IMR-90 (cell line): ENCODE measurements around the gene SHROOM4. TPM values are rescaled to one million over a fixed set of nuclear protein-coding genes. Genes with fewer than 3 reads are reported as not detected.

Experiments
- ATAC-seq: fragments of 200-7000 bp; cut with Tn5 transposase; 2 replicates; pipeline ENCODE4 v1.9.1; 2020; ENCODE audit warnings: low read depth, mild to moderate bottlenecking, moderate library complexity
- BruUV-seq: library from RNA; stranded (reverse); fragments of 400-500 nt; replicated peaks from 2 replicates; lab custom pipeline; 2021; lab: Mats Ljungman, UMichigan
- CTCF ChIA-PET: fragments of 300-600 bp; formaldehyde crosslinking; extraction: SDS; loops from one replicate; lab custom pipeline; 2021; ENCODE audit warnings: antibody characterized with exemption; lab: Yijun Ruan, JAX
- POLR2A ChIA-PET: fragments of 300-600 bp; sonication (Branson Sonifier 250); formaldehyde crosslinking; loops from one replicate; lab custom pipeline; 2022; ENCODE audit warnings: antibody characterized with exemption; ENCODE audit not compliant: unreplicated experiment; lab: Charles Lee
- DNase-seq: peaks from one replicate; pipeline ENCODE4 v3.0.0; 2013
- H2AFZ ChIP-seq: replicated peaks from 2 replicates; pipeline ENCODE3; 2013; ENCODE audit warnings: low read length, mild to moderate bottlenecking; ENCODE audit not compliant: poor library complexity
- H2AK5ac ChIP-seq: 2 replicates; pipeline ENCODE4 v1.6.1; 2013; ENCODE audit warnings: low read depth, low read length, inconsistent platforms
- H2AK9ac ChIP-seq: replicated peaks from 2 replicates; pipeline ENCODE3; 2013; ENCODE audit warnings: mild to moderate bottlenecking, low read depth, low read length, moderate library complexity; ENCODE audit not compliant: poor library complexity
- H2BK120ac ChIP-seq: 2 replicates; pipeline ENCODE4 v1.6.1; 2013; ENCODE audit warnings: low read depth, low read length, inconsistent platforms
- H2BK15ac ChIP-seq: 3 replicates; pipeline ENCODE4 v1.6.1; 2013; ENCODE audit warnings: low read depth, low read length, inconsistent platforms
- H2BK20ac ChIP-seq: 2 replicates; pipeline ENCODE4 v1.6.1; 2013; ENCODE audit warnings: low read depth, mild to moderate bottlenecking, inconsistent platforms, low read length, moderate library complexity
- H2BK5ac ChIP-seq: 2 replicates; pipeline ENCODE4 v1.6.1; 2013; ENCODE audit warnings: mild to moderate bottlenecking, low read depth, low read length, inconsistent platforms; ENCODE audit not compliant: poor library complexity, severe bottlenecking
- H3K14ac ChIP-seq: replicated peaks from 2 replicates; pipeline ENCODE4 v1.6.1; 2013; ENCODE audit warnings: low read depth, low read length, inconsistent platforms
- H3K18ac ChIP-seq: 2 replicates; pipeline ENCODE4 v1.6.1; 2013; ENCODE audit warnings: low read depth, low read length, control low read depth
- H3K23ac ChIP-seq: 2 replicates; pipeline ENCODE4 v1.6.1; 2013; ENCODE audit warnings: low read depth, low read length, inconsistent platforms
- H3K27ac ChIP-seq: 2 replicates; pipeline ENCODE4 v1.5.1; 2013; ENCODE audit warnings: mild to moderate bottlenecking, control low read depth, low read length; ENCODE audit not compliant: insufficient read depth
- H3K27me3 ChIP-seq: 2 replicates; pipeline ENCODE4 v1.6.1; 2013; ENCODE audit warnings: low read length; ENCODE audit not compliant: control insufficient read depth, insufficient read depth
- H3K36me3 ChIP-seq: 2 replicates; pipeline ENCODE4 v1.6.1; 2013; ENCODE audit warnings: low read length, mixed read lengths; ENCODE audit not compliant: control insufficient read depth, insufficient read depth
- H3K4ac ChIP-seq: 2 replicates; pipeline ENCODE4 v1.6.1; 2013; ENCODE audit warnings: low read depth, low read length, inconsistent platforms
- H3K4me1 ChIP-seq: 2 replicates; pipeline ENCODE4 v1.6.1; 2013; ENCODE audit warnings: low read length, mixed read lengths; ENCODE audit not compliant: control insufficient read depth, insufficient read depth
- H3K4me2 ChIP-seq: 2 replicates; pipeline ENCODE4 v1.6.1; 2013; ENCODE audit warnings: low read depth, mild to moderate bottlenecking, control low read depth, low read length, moderate library complexity
- H3K4me3 ChIP-seq: 2 replicates; pipeline ENCODE4 v1.5.1; 2013; ENCODE audit warnings: low read depth, mild to moderate bottlenecking, control low read depth, low read length, moderate library complexity; ENCODE audit not compliant: insufficient read depth
- H3K56ac ChIP-seq: 2 replicates; pipeline ENCODE4 v1.6.1; 2013; ENCODE audit warnings: low read length, inconsistent platforms; ENCODE audit not compliant: insufficient read depth; ENCODE audit errors: extremely low read depth
- H3K79me1 ChIP-seq, 2 experiments: 2 replicates each; pipeline ENCODE4 v1.6.1; 2013; ENCODE audit warnings: low read length in 2 of 2, inconsistent platforms in 1 of 2, low read depth in 1 of 2
- H3K9ac ChIP-seq: 2 replicates; pipeline ENCODE4 v1.6.1; 2013; ENCODE audit warnings: low read depth, low read length, control low read depth
- H3K9me1 ChIP-seq: 2 replicates; pipeline ENCODE4 v1.6.1; 2013; ENCODE audit warnings: low read length, inconsistent platforms; ENCODE audit not compliant: insufficient read depth
- H3K9me3 ChIP-seq: 2 replicates; pipeline ENCODE4 v1.6.1; 2013; ENCODE audit warnings: low read length; ENCODE audit not compliant: control insufficient read depth, insufficient read depth
- H4K20me1 ChIP-seq: 2 replicates; pipeline ENCODE4 v1.6.1; 2013; ENCODE audit warnings: low read length, inconsistent platforms; ENCODE audit not compliant: insufficient read depth
- H4K5ac ChIP-seq: 2 replicates; pipeline ENCODE4 v1.6.1; 2013; ENCODE audit warnings: mild to moderate bottlenecking, low read depth, low read length, control low read depth
- H4K8ac ChIP-seq, 2 experiments: 2 replicates each; pipeline ENCODE4 v1.6.1; 2013; ENCODE audit warnings: low read depth in 2 of 2, low read length in 2 of 2, control low read depth in 1 of 2, inconsistent platforms in 1 of 2
- H4K91ac ChIP-seq: 2 replicates; pipeline ENCODE4 v1.6.1; 2013; ENCODE audit warnings: low read depth, low read length, inconsistent platforms; ENCODE audit not compliant: insufficient read depth
- BHLHE40 ChIP-seq: fragments of 150-350 bp; IDR thresholded peaks from 2 replicates; pipeline ENCODE4 v1.6.1; 2016; ENCODE audit warnings: mild to moderate bottlenecking, low read depth, low read length
- NFE2L2 ChIP-seq: fragments of 150-350 bp; IDR thresholded peaks from 2 replicates; pipeline ENCODE4 v1.6.1; 2016; ENCODE audit warnings: low read depth, mild to moderate bottlenecking, low read length
- POLR2A ChIP-seq: IDR thresholded peaks from 2 replicates; pipeline ENCODE4 v1.6.1; 2012; ENCODE audit warnings: mild to moderate bottlenecking, low read depth, low read length
- RAD21 ChIP-seq: IDR thresholded peaks from 2 replicates; pipeline ENCODE4 v1.6.1; 2012; ENCODE audit warnings: low read length, improper control_type of control experiment
- RCOR1 ChIP-seq: IDR thresholded peaks from 2 replicates; pipeline ENCODE4 v1.6.1; 2012; ENCODE audit warnings: mild to moderate bottlenecking, low read length, improper control_type of control experiment; ENCODE audit not compliant: insufficient replicate concordance
- WGBS, 2 experiments: methylation state at CpG; one replicate each; pipeline versions ENCODE4 v1.1.5 to v1.1.7; 2013; ENCODE audit warnings: missing lambda C conversion rate in 2 of 2; ENCODE audit not compliant: insufficient read length in 1 of 2; ENCODE audit errors: extremely low coverage in 2 of 2; 5-methylcytosine and 5-hydroxymethylcytosine counted together
- dilution Hi-C: fragments of 300-500 bp; cut with HindIII; formaldehyde crosslinking; loops from one replicate; pipeline ENCODE4 v1.14.3; 2018; ENCODE audit warnings: low sequenced_read_pairs; ENCODE audit not compliant: unreplicated experiment
- in situ Hi-C: fragments of 300-500 bp; cut with MboI; formaldehyde crosslinking; loops from 3 replicates; pipeline ENCODE4 v1.14.3; 2019; ENCODE audit warnings: low sequenced_read_pairs, inconsistent platforms, mixed read lengths
- intact Hi-C: fragments of 100-400 bp; cut with micrococcal nuclease; formaldehyde crosslinking; loops from 2 replicates; pipeline ENCODE4 v1.10.0; 2022
- polyA plus RNA-seq, 3 experiments: library from polyadenylated mRNA; depleted of rRNA; stranded (reverse); fragments of >200 nt; gene quantifications; 2 replicates each; pipeline ENCODE4 v1.2.3, GENCODE V29; 2012; ENCODE audit warnings: low replicate concordance in 1 of 3
- total RNA-seq: library from RNA; depleted of rRNA; stranded (reverse); fragments of >200 nt; gene quantifications from 2 replicates; pipeline ENCODE4 v1.2.3, GENCODE V29; 2012
- TF ChIP-seq, protein P1 (sequence below): fragments of 150-350 bp; IDR thresholded peaks from 2 replicates; pipeline ENCODE4 v1.6.1; 2016; ENCODE audit warnings: low read depth, mild to moderate bottlenecking, low read length, moderate library complexity, borderline replicate concordance

SHROOM4 gene
- total and polyA plus RNA-seq, 2 of the 4 experiments (the other 2 are of a cell fraction), result 1.0 to 2.2 TPM

DNA sequence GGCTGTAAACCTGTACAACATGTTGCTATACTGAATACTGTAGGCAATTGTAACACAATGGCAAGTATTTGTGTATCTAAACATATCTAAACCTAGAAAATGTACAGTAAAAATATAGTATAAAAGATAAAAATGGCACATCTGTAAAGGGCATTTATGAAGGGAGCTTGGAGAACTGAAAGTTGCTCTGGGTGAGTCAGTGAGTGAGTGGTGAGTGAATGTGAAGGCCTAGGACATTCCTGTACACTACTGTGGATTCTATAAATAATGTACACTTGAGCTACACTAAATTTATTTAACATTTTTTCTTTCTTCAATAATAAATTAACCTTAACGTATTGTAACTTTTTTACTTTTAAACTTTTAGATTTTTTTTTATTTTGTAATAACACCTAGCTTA lies 5.0 kb upstream of the SHROOM4 start:
- no peaks in the 10 kb centered on the region for H3K9me3 ChIP-seq
- in situ Hi-C loops, result no loop called here
- H3K9ac ChIP-seq, result no peak overlapping the region
- H3K27ac ChIP-seq, result no peak overlapping the region
- no peak overlapping the region for H2AFZ ChIP-seq
- no peaks in the 10 kb centered on the region for H3K9me1 ChIP-seq
- H2BK15ac ChIP-seq, result no peak overlapping the region
- no peaks in the 10 kb centered on the region for H3K36me3 ChIP-seq
- no peaks in the 10 kb centered on the region for H3K79me1 ChIP-seq
- no peak overlapping the region for H4K8ac ChIP-seq
- H3K23ac ChIP-seq, result no peak overlapping the region
- H3K4me1 ChIP-seq, result no peaks in the 10 kb centered on the region
- no peaks in the 10 kb centered on the region for H4K20me1 ChIP-seq
- no peak overlapping the region for H3K56ac ChIP-seq
- peaks cover 2% of the 10 kb centered on the region; the same call in 1 of the 2 replicates for H3K27me3 ChIP-seq
- H3K14ac ChIP-seq, result no peak overlapping the region
- no peak overlapping the region for H3K4me2 ChIP-seq
- H2BK5ac ChIP-seq, result no peak overlapping the region
- H2BK120ac ChIP-seq, result no peak overlapping the region
- dilution Hi-C loops, result no loop called here
- no peak overlapping the region for H2AK5ac ChIP-seq
- intact Hi-C loops, result no loop called here
- no peak overlapping the region for H3K18ac ChIP-seq
- H4K5ac ChIP-seq, result no peak overlapping the region
- H4K91ac ChIP-seq, result no peak overlapping the region
- BruUV-seq, result no TSS peak
- ChIA-PET POLR2A (no interaction called here), CTCF (no interaction called here)
- DNase-seq, result peak; percentile 33
- no peak overlapping the region for H2AK9ac ChIP-seq
- H2BK20ac ChIP-seq, result no peak overlapping the region
- H3K4ac ChIP-seq, result no peak overlapping the region
- TF ChIP-seq, protein P1, sequence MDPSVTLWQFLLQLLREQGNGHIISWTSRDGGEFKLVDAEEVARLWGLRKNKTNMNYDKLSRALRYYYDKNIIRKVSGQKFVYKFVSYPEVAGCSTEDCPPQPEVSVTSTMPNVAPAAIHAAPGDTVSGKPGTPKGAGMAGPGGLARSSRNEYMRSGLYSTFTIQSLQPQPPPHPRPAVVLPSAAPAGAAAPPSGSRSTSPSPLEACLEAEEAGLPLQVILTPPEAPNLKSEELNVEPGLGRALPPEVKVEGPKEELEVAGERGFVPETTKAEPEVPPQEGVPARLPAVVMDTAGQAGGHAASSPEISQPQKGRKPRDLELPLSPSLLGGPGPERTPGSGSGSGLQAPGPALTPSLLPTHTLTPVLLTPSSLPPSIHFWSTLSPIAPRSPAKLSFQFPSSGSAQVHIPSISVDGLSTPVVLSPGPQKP, result no peak
- TF ChIP-seq POLR2A (no peak), BHLHE40 (no peak), RCOR1 (no peak), NFE2L2 (no peak), RAD21 (no peak)
- no peak overlapping the region for H3K4me3 ChIP-seq
- ATAC-seq, result no peak
- WGBS, 2 experiments, result 100% methylated on average over 1 of the region's 1 CpG; no CpG with 5 or more reads in 1 of the 2 experiments
